Measurements from ENCODE around the gene PLD5.
"Not testable (repeated sequence)": the region's sequence is repeated elsewhere in the genome, so short reads cannot be mapped to it uniquely, and the experiment has no call there.

- TF ChIP-seq CTCF, POLR2A (IDR thresholded peaks at IDR 0.05): not testable (repeated sequence)
Observed at GRCh38 chr1:242212961-242213360, 311.5 kb downstream of the PLD5 start.
